ENCODE data around the gene GSTK1. TPM values are rescaled to one million over a fixed set of nuclear protein-coding genes. Genes with fewer than 3 reads are reported as not detected.

The GSTK1 gene
- polyA plus RNA-seq, 1 donor from 2014 or later = 12.8 TPM

DNA sequence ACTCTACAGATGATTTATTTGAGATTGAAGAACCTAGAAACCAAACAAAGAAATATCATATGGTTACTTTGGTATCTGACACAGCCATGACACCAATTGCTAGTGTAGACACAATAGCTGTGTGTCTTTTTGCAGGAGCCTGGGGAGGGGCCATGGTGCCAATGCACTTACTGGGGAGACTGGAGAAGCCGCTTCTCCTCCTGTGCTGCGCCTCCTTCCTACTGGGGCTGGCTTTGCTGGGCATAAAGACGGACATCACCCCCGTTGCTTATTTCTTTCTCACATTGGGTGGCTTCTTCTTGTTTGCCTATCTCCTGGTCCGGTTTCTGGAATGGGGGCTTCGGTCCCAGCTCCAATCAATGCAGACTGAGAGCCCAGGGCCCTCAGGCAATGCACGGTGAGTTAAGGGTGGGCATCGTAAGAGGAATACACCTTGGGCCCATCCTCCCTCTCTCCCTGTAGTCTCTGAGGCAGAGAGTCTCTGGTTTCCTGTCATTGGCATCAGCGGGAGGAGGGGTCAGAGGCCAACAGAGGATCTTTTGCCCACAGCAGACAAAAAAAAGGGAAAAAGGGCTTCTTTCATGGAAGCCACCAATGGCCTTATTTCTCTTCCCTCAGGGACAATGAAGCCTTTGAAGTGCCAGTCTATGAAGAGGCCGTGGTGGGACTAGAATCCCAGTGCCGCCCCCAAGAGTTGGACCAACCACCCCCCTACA, 22.7 kb downstream of the GSTK1 start:
- no peak overlapping the region for H3K9ac ChIP-seq (ENCODE audit: low read length)
- H3K27ac ChIP-seq (ENCODE audit: low read length) = no peak overlapping the region
- H3K4me2 ChIP-seq (ENCODE audit: low read length) = no peak overlapping the region

DNA sequence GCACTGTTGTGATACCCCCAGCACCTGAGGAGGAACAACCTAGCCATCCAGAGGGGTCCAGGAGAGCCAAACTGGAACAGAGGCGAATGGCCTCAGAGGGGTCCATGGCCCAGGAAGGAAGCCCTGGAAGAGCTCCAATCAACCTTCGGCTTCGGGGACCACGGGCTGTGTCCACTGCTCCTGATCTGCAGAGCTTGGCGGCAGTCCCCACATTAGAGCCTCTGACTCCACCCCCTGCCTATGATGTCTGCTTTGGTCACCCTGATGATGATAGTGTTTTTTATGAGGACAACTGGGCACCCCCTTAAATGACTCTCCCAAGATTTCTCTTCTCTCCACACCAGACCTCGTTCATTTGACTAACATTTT, 23.3 kb downstream of the GSTK1 start:
- TF ChIP-seq POLR2AphosphoS5 (IDR thresholded peaks at IDR 0.05) (no peak), MXI1 (conservative IDR thresholded peaks at IDR 0.05; ENCODE audit: poor library complexity, severe bottlenecking) (no peak), TAF1 (IDR thresholded peaks at IDR 0.05; ENCODE audit: low read depth) (no peak), RAD21 (conservative IDR thresholded peaks at IDR 0.05) (no peak), SMC3 (conservative IDR thresholded peaks at IDR 0.05; ENCODE audit: poor library complexity) (no peak), EZH2 (IDR thresholded peaks at IDR 0.05; ENCODE audit: borderline replicate concordance, insufficient read depth, low read length, poor library complexity, severe bottlenecking) (no peak), EP300 (conservative IDR thresholded peaks at IDR 0.05; ENCODE audit: poor library complexity, severe bottlenecking) (no peak)
- TF ChIP-seq, protein P1, sequence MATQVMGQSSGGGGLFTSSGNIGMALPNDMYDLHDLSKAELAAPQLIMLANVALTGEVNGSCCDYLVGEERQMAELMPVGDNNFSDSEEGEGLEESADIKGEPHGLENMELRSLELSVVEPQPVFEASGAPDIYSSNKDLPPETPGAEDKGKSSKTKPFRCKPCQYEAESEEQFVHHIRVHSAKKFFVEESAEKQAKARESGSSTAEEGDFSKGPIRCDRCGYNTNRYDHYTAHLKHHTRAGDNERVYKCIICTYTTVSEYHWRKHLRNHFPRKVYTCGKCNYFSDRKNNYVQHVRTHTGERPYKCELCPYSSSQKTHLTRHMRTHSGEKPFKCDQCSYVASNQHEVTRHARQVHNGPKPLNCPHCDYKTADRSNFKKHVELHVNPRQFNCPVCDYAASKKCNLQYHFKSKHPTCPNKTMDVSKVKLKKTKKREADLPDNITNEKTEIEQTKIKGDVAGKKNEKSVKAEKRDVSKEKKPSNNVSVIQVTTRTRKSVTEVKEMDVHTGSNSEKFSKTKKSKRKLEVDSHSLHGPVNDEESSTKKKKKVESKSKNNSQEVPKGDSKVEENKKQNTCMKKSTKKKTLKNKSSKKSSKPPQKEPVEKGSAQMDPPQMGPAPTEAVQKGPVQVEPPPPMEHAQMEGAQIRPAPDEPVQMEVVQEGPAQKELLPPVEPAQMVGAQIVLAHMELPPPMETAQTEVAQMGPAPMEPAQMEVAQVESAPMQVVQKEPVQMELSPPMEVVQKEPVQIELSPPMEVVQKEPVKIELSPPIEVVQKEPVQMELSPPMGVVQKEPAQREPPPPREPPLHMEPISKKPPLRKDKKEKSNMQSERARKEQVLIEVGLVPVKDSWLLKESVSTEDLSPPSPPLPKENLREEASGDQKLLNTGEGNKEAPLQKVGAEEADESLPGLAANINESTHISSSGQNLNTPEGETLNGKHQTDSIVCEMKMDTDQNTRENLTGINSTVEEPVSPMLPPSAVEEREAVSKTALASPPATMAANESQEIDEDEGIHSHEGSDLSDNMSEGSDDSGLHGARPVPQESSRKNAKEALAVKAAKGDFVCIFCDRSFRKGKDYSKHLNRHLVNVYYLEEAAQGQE (IDR thresholded peaks at IDR 0.05; ENCODE audit: borderline replicate concordance) = no peak
- TF ChIP-seq, protein P2, sequence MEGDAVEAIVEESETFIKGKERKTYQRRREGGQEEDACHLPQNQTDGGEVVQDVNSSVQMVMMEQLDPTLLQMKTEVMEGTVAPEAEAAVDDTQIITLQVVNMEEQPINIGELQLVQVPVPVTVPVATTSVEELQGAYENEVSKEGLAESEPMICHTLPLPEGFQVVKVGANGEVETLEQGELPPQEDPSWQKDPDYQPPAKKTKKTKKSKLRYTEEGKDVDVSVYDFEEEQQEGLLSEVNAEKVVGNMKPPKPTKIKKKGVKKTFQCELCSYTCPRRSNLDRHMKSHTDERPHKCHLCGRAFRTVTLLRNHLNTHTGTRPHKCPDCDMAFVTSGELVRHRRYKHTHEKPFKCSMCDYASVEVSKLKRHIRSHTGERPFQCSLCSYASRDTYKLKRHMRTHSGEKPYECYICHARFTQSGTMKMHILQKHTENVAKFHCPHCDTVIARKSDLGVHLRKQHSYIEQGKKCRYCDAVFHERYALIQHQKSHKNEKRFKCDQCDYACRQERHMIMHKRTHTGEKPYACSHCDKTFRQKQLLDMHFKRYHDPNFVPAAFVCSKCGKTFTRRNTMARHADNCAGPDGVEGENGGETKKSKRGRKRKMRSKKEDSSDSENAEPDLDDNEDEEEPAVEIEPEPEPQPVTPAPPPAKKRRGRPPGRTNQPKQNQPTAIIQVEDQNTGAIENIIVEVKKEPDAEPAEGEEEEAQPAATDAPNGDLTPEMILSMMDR (IDR thresholded peaks at IDR 0.05; ENCODE audit: poor library complexity, severe bottlenecking) = no peak
- no peaks in the 10 kb centered on the region for H3F3A ChIP-seq (ENCODE audit: insufficient read depth, low read length, poor library complexity, severe bottlenecking)
- H3K27ac ChIP-seq (ENCODE audit: low read length) = no peak overlapping the region
- no peak overlapping the region for H3K4me2 ChIP-seq (ENCODE audit: low read length)
- no peaks in the 10 kb centered on the region for H3K36me3 ChIP-seq (ENCODE audit: insufficient read depth, low read length)
- no peaks in the 10 kb centered on the region for H3K27me3 ChIP-seq (ENCODE audit: insufficient read depth, low read depth, low read length)
- H3K9ac ChIP-seq (ENCODE audit: low read length) = no peak overlapping the region
- peaks cover 32% of the 10 kb centered on the region for H3K79me2 ChIP-seq (replicated peaks; ENCODE audit: insufficient read depth, low read length)
- H3K9me3 ChIP-seq (ENCODE audit: low read length) = no peaks in the 10 kb centered on the region
- H4K20me1 ChIP-seq (ENCODE audit: insufficient read depth) = no peaks in the 10 kb centered on the region
- H2AFZ ChIP-seq (ENCODE audit: low read depth, low read length) = no peak overlapping the region
- no peak overlapping the region for H3K4me3 ChIP-seq (ENCODE audit: low read length)
- H3K9me2 ChIP-seq (ENCODE audit: insufficient read depth, low read length) = no peaks in the 10 kb centered on the region

More for the DNA sequence above, 22.7 kb downstream of the GSTK1 start:
- Histone ChIP-seq H3K9me3 (ENCODE audit: low read length) (no peaks in the 10 kb centered on the region), H3K79me2 (replicated peaks; ENCODE audit: insufficient read depth, low read length) (peaks cover 27% of the 10 kb centered on the region), H2AFZ (ENCODE audit: low read depth, low read length) (no peak overlapping the region), H3K36me3 (ENCODE audit: insufficient read depth, low read length) (no peaks in the 10 kb centered on the region), H4K20me1 (ENCODE audit: insufficient read depth) (no peaks in the 10 kb centered on the region), H3F3A (ENCODE audit: insufficient read depth, low read length, poor library complexity, severe bottlenecking) (no peaks in the 10 kb centered on the region), H3K27me3 (ENCODE audit: insufficient read depth, low read depth, low read length) (no peaks in the 10 kb centered on the region), H3K4me3 (ENCODE audit: low read length) (no peak overlapping the region), H3K9me2 (ENCODE audit: insufficient read depth, low read length) (no peaks in the 10 kb centered on the region)
- TF ChIP-seq RAD21 (conservative IDR thresholded peaks at IDR 0.05) = no peak
- TF ChIP-seq EZH2 (IDR thresholded peaks at IDR 0.05; ENCODE audit: borderline replicate concordance, insufficient read depth, low read length, poor library complexity, severe bottlenecking) = no peak
- no peak for TF ChIP-seq SMC3 (conservative IDR thresholded peaks at IDR 0.05; ENCODE audit: poor library complexity)
- no peak for TF ChIP-seq POLR2AphosphoS5 (IDR thresholded peaks at IDR 0.05)

All from neural cell (in vitro differentiated cells).